Measurements from ENCODE around the gene MN1.

GRCh38 chr22:27726331-27726685 lies 75.2 kb downstream of the MN1 start:
- TF ChIP-seq CTCF (conservative IDR thresholded peaks at IDR 0.05; ENCODE audit: low read depth in 2 of 2) (no peak), EZH2phosphoT487 (IDR thresholded peaks at IDR 0.05; ENCODE audit: unreplicated experiment) (no peak)
